Tongue (tissue), 3 donors: ENCODE results near the gene ANXA11. TPM values are rescaled to one million over a fixed set of nuclear protein-coding genes. Genes with fewer than 3 reads are reported as not detected.
A peak's percentile ranks its signal among the peaks of the same experiment; 100 is the strongest.

Source experiments
- DNase-seq: peaks from one replicate; pipeline ENCODE4 v3.0.0-alpha.2; 2015
- small RNA-seq: library from RNA; depleted of rRNA; stranded (forward); fragments of <200 nt; gene quantifications from one replicate; pipeline ENCODE3, GENCODE V24; 2014; ENCODE audit warnings: low replicate concordance
- total RNA-seq: library from RNA; depleted of rRNA; stranded (reverse); fragments of >200 nt; gene quantifications from one replicate; pipeline ENCODE4 v1.2.3, GENCODE V29; 2014

The ANXA11 gene
- total RNA-seq, 1 donor from 2014 or later = 78.5 TPM

DNA sequence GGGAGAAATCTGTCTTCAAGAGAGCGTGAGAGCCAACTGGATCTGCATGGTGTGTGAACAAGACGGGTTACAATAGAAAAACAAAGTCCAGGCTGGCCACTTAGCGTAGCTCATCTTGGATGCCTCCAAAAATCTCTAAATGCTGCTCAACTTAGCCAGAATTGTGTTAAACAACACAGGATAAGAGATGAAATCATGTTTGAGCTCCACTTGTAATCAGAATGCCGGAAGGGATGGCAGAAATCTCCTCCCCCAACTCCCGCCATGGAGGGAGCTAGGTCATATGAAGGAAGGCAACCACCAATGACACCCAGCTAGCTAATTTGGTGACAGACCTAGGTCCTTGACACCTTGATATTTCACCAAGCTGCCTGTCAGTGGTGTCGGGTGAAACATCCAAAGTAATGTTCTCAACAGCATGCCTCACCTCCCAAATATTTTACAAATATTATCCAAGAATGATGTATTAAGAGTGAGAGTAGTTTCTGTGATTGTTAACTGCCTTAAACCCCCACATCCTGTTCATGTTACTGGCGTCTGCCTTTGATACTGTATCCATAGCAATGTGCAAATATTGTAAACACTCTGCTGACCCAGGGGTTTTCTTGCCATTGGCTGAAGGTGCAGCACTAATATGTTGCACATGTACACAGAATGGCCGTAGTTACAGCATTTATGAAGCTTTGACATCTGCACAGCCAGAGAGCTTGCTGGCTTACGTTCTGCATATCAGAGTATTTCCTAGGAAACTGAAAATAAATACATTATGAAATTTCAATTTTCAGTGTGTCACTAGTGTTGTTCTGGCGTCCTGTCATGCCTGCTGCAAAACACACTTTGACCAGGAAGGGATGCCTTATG is 101.0 kb downstream of the ANXA11 start:
- peak; percentile 93 for DNase-seq

Small RNAs within 50 kb of the gene (small RNA-seq; reads per million reads assigned to genes)
- gene RPS12P2 = not detected

Other genes starting within 250 kb of the ANXA11 start
- 7.3 TPM for gene TMEM254, start 126.9 kb downstream of the ANXA11 start, total RNA-seq
- gene PLAC9, start 72.8 kb downstream of the ANXA11 start, total RNA-seq = 31.2 TPM
- 0.31 TPM for gene MAT1A, start 84.1 kb upstream of the ANXA11 start, total RNA-seq
- gene DYDC1, start 151.2 kb upstream of the ANXA11 start, total RNA-seq = not detected
- gene DYDC2, start 151.2 kb upstream of the ANXA11 start, total RNA-seq = not detected
- 91.7 TPM for gene PRXL2A, start 203.0 kb upstream of the ANXA11 start, total RNA-seq
- gene TSPAN14, start 248.8 kb upstream of the ANXA11 start, total RNA-seq = 40.5 TPM